Hematopoietic multipotent progenitor cell treated with erythropoietin and hydrocortisone succinate and interleukin-3 and kit ligand, for 6 days (in vitro differentiated cells): ENCODE results near the gene COL9A3.

ENCODE experiments used
- DNase-seq: peaks from one replicate; pipeline ENCODE4 v3.0.0-alpha.2; 2015

The COL9A3 gene

GRCh38 chr20:62824476-62825332 lies 7.9 kb downstream of the COL9A3 start:
- DNase-seq = peak; percentile 71

GRCh38 chr20:62825333-62825985 lies 8.6 kb downstream of the COL9A3 start:
- no peak for DNase-seq

GRCh38 chr20:62825986-62826645 lies 9.3 kb downstream of the COL9A3 start:
- no peak for DNase-seq

GRCh38 chr20:62826646-62827310 lies 9.9 kb downstream of the COL9A3 start:
- DNase-seq = no peak

GRCh38 chr20:62827311-62828038 lies 10.6 kb downstream of the COL9A3 start:
- no peak for DNase-seq

GRCh38 chr20:62828051-62828450 lies 11.2 kb downstream of the COL9A3 start:
- no peak for DNase-seq

GRCh38 chr20:62828511-62829230 lies 11.8 kb downstream of the COL9A3 start:
- DNase-seq = no peak

- DNase-seq = no peak
Measured at GRCh38 chr20:62829231-62830230, 12.7 kb downstream of the COL9A3 start.

- DNase-seq = no peak
Measured at GRCh38 chr20:62830251-62830650, 13.4 kb downstream of the COL9A3 start.

- DNase-seq = peak; percentile 11
Measured at GRCh38 chr20:62830821-62831220, 14.0 kb downstream of the COL9A3 start.

GRCh38 chr20:62831361-62831788 lies 14.5 kb downstream of the COL9A3 start:
- no peak for DNase-seq

GRCh38 chr20:62831854-62832211 lies 15.0 kb downstream of the COL9A3 start:
- no peak for DNase-seq

- peak; percentile 95 for DNase-seq
Measured at GRCh38 chr20:62832212-62832922, 15.5 kb downstream of the COL9A3 start.

GRCh38 chr20:62832951-62833391 lies 16.1 kb downstream of the COL9A3 start:
- DNase-seq = no peak

GRCh38 chr20:62834967-62835730 lies 18.3 kb downstream of the COL9A3 start:
- no peak for DNase-seq

- no peak for DNase-seq
Measured at GRCh38 chr20:62835931-62836861, 19.3 kb downstream of the COL9A3 start.

- DNase-seq = no peak
Measured at GRCh38 chr20:62836967-62837490, 20.2 kb downstream of the COL9A3 start.

- DNase-seq = no peak
Measured at GRCh38 chr20:62837790-62838127, 20.9 kb downstream of the COL9A3 start.
